WTC11 (cell line): ENCODE data around the gene ZNF526. TPM values are rescaled to one million over a fixed set of nuclear protein-coding genes. Genes with fewer than 3 reads are reported as not detected.

Experiments used
- ATAC-seq: fragments of 200-7000 bp; cut with Tn5 transposase; 2 replicates; pipeline ENCODE4 v1.10.0; 2021; ENCODE audit warnings: mild to moderate bottlenecking, moderate library complexity
- Bru-seq: library from RNA; stranded (reverse); fragments of 400-500 nt; gene quantifications from one replicate; lab custom pipeline; 2021; lab: Mats Ljungman, UMichigan
- CTCF ChIA-PET: fragments of 300-600 bp; sonication (Branson Sonifier 250); formaldehyde crosslinking; loops from one replicate; lab custom pipeline; 2021; ENCODE audit warnings: antibody characterized with exemption; lab: Charles Lee
- POLR2A ChIA-PET: fragments of 350-600 bp; sonication (Branson Sonifier 250); formaldehyde crosslinking; loops from one replicate; lab custom pipeline; 2021; ENCODE audit warnings: antibody characterized with exemption; lab: Charles Lee
- DNase-seq: peaks from one replicate; pipeline ENCODE4 v3.0.0; 2021; ENCODE audit warnings: low spot score
- H3K27ac Mint-ChIP-seq: 2 replicates; pipeline ENCODE4 v1.8.0; 2021; ENCODE audit warnings: mixed read lengths
- H3K27me3 Mint-ChIP-seq: 2 replicates; pipeline ENCODE4 v1.8.0; 2021; ENCODE audit warnings: low read depth, mild to moderate bottlenecking, moderate library complexity, mixed read lengths
- H3K36me3 Mint-ChIP-seq: 2 replicates; pipeline ENCODE4 v1.8.0; 2021; ENCODE audit warnings: mixed read lengths
- H3K4me1 Mint-ChIP-seq: 2 replicates; pipeline ENCODE4 v1.8.0; 2022; ENCODE audit warnings: mixed read lengths
- H3K4me3 Mint-ChIP-seq: 2 replicates; pipeline ENCODE4 v1.8.0; 2021; ENCODE audit warnings: mild to moderate bottlenecking, moderate library complexity, mixed read lengths
- H3K9me3 Mint-ChIP-seq: 2 replicates; pipeline ENCODE4 v1.8.0; 2021; ENCODE audit warnings: mixed read lengths
- CBFB ChIP-seq: sonication (generic); formaldehyde crosslinking; IDR thresholded peaks from 2 replicates; pipeline ENCODE4 v1.8.1; 2022; ENCODE audit warnings: mild to moderate bottlenecking, low read depth, missing genetic modification reagents
- CREB1 ChIP-seq: sonication (generic); formaldehyde crosslinking; IDR thresholded peaks from 2 replicates; pipeline ENCODE4 v1.8.0; 2023; ENCODE audit warnings: mild to moderate bottlenecking, missing genetic modification reagents
- ESRRA ChIP-seq: sonication (generic); formaldehyde crosslinking; IDR thresholded peaks from 2 replicates; pipeline ENCODE4 v1.8.1; 2022; ENCODE audit warnings: mild to moderate bottlenecking, missing genetic modification reagents, borderline replicate concordance
- FOXP1 ChIP-seq: sonication (generic); formaldehyde crosslinking; IDR thresholded peaks from 2 replicates; pipeline ENCODE4 v1.8.0; 2022; ENCODE audit warnings: missing genetic modification reagents, mild to moderate bottlenecking, moderate library complexity, borderline replicate concordance
- JAZF1 ChIP-seq: fragments of 250-450 bp; sonication (Bioruptor Pico); IDR thresholded peaks from 2 replicates; pipeline ENCODE4 v1.9.0; 2021; ENCODE audit warnings: moderate library complexity, mild to moderate bottlenecking, inconsistent platforms
- MXD4 ChIP-seq: fragments of 250-450 bp; sonication (Bioruptor Pico); IDR thresholded peaks from 2 replicates; pipeline ENCODE4 v1.8.0; 2021; ENCODE audit warnings: mild to moderate bottlenecking, moderate library complexity, borderline replicate concordance
- MYBL2 ChIP-seq: sonication (generic); formaldehyde crosslinking; IDR thresholded peaks from 2 replicates; pipeline ENCODE4 v1.8.1; 2023; ENCODE audit warnings: mild to moderate bottlenecking, moderate library complexity, missing genetic modification reagents
- NFATC4 ChIP-seq: fragments of 250-450 bp; sonication (Bioruptor Pico); IDR thresholded peaks from 2 replicates; pipeline ENCODE4 v1.9.0; 2021; ENCODE audit warnings: mild to moderate bottlenecking
- NFE2L1 ChIP-seq: sonication (generic); formaldehyde crosslinking; IDR thresholded peaks from 2 replicates; pipeline ENCODE4 v1.8.1; 2023; ENCODE audit warnings: missing genetic modification reagents
- NR1H2 ChIP-seq: sonication (generic); formaldehyde crosslinking; IDR thresholded peaks from 2 replicates; pipeline ENCODE4 v1.9.0; 2021; ENCODE audit warnings: mild to moderate bottlenecking, moderate library complexity, missing genetic modification reagents
- OVOL2 ChIP-seq: fragments of 250-450 bp; sonication (Bioruptor Pico); IDR thresholded peaks from 2 replicates; pipeline ENCODE4 v1.9.0; 2021; ENCODE audit warnings: mild to moderate bottlenecking, borderline replicate concordance
- PRRX2 ChIP-seq: fragments of 250-450 bp; sonication (Bioruptor Pico); IDR thresholded peaks from 2 replicates; pipeline ENCODE4 v1.8.0; 2021; ENCODE audit warnings: mild to moderate bottlenecking
- SP1 ChIP-seq: sonication (generic); formaldehyde crosslinking; conservative IDR thresholded peaks from 2 replicates; pipeline ENCODE4 v1.8.1; 2022; ENCODE audit warnings: missing genetic modification reagents
- ZNF138 ChIP-seq: sonication (generic); formaldehyde crosslinking; conservative IDR thresholded peaks from 2 replicates; pipeline ENCODE4 v1.8.1; 2022; ENCODE audit warnings: mild to moderate bottlenecking, moderate library complexity, missing genetic modification reagents
- ZNF219 ChIP-seq: sonication (generic); formaldehyde crosslinking; IDR thresholded peaks from 2 replicates; pipeline ENCODE4 v1.8.0; 2023; ENCODE audit warnings: missing genetic modification reagents, mild to moderate bottlenecking, borderline replicate concordance
- ZNF263 ChIP-seq: sonication (generic); formaldehyde crosslinking; IDR thresholded peaks from 2 replicates; pipeline ENCODE4 v1.8.1; 2022; ENCODE audit warnings: low read depth, mild to moderate bottlenecking, moderate library complexity, missing genetic modification reagents
- ZNF416 ChIP-seq: fragments of 250-450 bp; sonication (Bioruptor Pico); IDR thresholded peaks from 2 replicates; pipeline ENCODE4 v1.9.0; 2021; ENCODE audit warnings: mild to moderate bottlenecking, inconsistent platforms
- ZNF423 ChIP-seq: fragments of 250-450 bp; sonication (Bioruptor Pico); IDR thresholded peaks from 2 replicates; pipeline ENCODE4 v2.1.2; 2022; ENCODE audit warnings: mild to moderate bottlenecking, moderate library complexity
- long read RNA-seq, 3 experiments: library from RNA in 1 of 3; library from capped mRNA in 1 of 3; library from polyadenylated mRNA in 1 of 3; unstranded in 2 of 3; stranded (forward) in 1 of 3; transcript quantifications; one replicate each; pipeline ENCODE4 v2.0.0, GENCODE V29; 2021
- total RNA-seq: library from RNA; stranded (reverse); gene quantifications from 3 replicates; pipeline ENCODE4 v1.2.3, GENCODE V29; 2021
- TF ChIP-seq, protein P1 (sequence below): sonication (generic); formaldehyde crosslinking; IDR thresholded peaks from 2 replicates; pipeline ENCODE4 v1.8.0; 2022; ENCODE audit warnings: mild to moderate bottlenecking, missing genetic modification reagents
- TF ChIP-seq, protein P2 (sequence below): fragments of 250-450 bp; sonication (Bioruptor Pico); conservative IDR thresholded peaks from 2 replicates; pipeline ENCODE4 v1.9.0; 2021; ENCODE audit warnings: mild to moderate bottlenecking
- TF ChIP-seq, protein P3 (sequence below): sonication (generic); formaldehyde crosslinking; IDR thresholded peaks from 2 replicates; pipeline ENCODE4 v1.8.1; 2022; ENCODE audit warnings: missing genetic modification reagents, borderline replicate concordance
- TF ChIP-seq, protein P4 (sequence below): fragments of 250-450 bp; sonication (Bioruptor Pico); IDR thresholded peaks from 2 replicates; pipeline ENCODE4 v1.9.0; 2021; ENCODE audit warnings: mild to moderate bottlenecking
- TF ChIP-seq, protein P5 (sequence below): fragments of 200-600 bp; IDR thresholded peaks from 2 replicates; pipeline ENCODE4 v1.8.0; 2022; ENCODE audit warnings: antibody characterized with exemption
- TF ChIP-seq, protein P6 (sequence below): sonication (generic); formaldehyde crosslinking; conservative IDR thresholded peaks from 2 replicates; pipeline ENCODE4 v1.8.1; 2022; ENCODE audit warnings: mild to moderate bottlenecking, missing genetic modification reagents

Gene ZNF526, protein sequence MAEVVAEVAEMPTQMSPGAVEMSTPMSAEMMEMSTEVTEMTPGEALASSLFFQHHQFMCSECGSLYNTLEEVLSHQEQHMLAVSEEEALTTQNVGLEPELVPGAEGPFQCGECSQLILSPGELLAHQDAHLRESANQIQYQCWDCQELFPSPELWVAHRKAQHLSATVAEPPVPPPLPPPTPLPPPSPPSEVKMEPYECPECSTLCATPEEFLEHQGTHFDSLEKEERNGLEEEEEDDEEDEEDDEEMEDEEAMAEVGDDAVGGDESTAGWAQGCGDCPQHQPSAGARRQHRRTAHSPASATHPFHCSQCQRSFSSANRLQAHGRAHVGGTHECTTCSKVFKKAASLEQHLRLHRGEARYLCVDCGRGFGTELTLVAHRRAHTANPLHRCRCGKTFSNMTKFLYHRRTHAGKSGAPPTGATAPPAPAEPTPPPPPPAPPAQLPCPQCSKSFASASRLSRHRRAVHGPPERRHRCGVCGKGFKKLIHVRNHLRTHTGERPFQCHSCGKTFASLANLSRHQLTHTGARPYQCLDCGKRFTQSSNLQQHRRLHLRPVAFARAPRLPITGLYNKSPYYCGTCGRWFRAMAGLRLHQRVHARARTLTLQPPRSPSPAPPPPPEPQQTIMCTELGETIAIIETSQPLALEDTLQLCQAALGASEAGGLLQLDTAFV
- total RNA-seq, result 16.1 to 18.3 TPM (median 16.4 TPM) in 3 replicates
- percentile 76 among the genes with signal in this experiment for Bru-seq, nascent RNA
- long read RNA-seq, experiment 1, full-length matches to known transcripts, result 52 of 58 reads
- long read RNA-seq, experiment 1, partial matches to known transcripts, result 2 of 58 reads
- long read RNA-seq, experiment 1, other reads (novel, unspliced or antisense), result 4 of 58 reads
- long read RNA-seq, experiment 2, full-length matches to known transcripts, result 3 of 8 reads
- long read RNA-seq, experiment 2, partial matches to known transcripts, result 0 of 8 reads
- long read RNA-seq, experiment 2, other reads (novel, unspliced or antisense), result 5 of 8 reads
- long read RNA-seq, experiment 3, full-length matches to known transcripts, result 1 of 1 reads
- long read RNA-seq, experiment 3, partial matches to known transcripts, result 0 of 1 reads
- long read RNA-seq, experiment 3, other reads (novel, unspliced or antisense), result 0 of 1 reads

DNA sequence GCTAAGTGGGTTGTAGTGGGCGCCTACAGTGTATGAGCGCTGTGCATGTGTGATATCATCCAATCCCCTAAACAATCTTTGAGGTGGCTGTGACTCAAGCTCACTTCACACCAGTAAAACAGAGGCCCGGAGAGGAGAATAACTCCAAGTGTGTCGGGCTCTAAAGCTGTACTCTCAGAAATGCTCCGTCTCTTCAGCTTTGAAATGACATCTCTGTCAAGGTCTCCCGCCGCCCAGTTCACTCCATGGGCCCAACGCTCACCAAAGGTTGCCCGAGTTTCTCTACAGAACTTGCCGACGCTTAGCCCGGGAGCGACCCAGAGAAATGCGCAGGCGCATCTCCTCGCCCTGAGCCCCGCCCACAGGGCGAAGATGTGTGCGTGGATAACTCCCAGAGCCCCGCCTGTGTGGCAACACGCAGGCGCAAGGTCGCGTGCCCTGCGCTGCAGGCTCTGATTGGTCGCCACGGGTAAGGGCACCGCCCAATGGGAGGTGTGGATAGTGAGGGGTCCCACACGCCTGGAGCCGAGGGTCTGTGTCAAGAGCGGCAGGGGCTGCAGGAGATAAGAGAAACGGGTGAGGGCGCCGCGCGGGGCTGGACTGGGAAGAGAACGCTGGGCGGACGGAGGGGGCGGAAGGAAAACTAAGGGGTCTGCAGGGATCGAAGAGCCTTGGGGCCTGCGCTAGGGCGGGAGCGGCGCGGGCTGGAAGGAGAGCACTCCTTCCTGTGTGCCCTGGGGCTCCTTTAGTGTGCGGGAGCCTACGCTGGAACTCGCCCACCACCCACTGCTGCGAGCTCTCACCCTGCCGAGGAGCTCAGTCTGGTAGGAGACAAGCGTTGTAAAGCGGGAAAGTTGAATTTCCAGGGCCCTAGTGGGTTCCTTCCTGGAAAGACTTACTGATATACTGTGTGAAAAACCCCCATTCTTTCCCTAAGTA lies at the start of gene ZNF526:
ZNF526 (plus strand) TSS at position 501 of the 939 bp plus-strand sequence. CDS start 4,092 bp downstream, outside the sequence.
- Mint-ChIP-seq H3K9me3 (no peaks in the 10 kb centered on the region), H3K4me3 (peak within 1 kb of the TSS; percentile 97), H3K27ac (peak within 1 kb of the TSS; percentile 98), H3K27me3 (no peaks in the 10 kb centered on the region; the same call in 1 of the 2 replicates), H3K36me3 (peaks cover 26% of the 10 kb centered on the region), H3K4me1 (peaks cover 40% of the 10 kb centered on the region)
- DNase-seq (peak; percentile 99), ATAC-seq (peak; percentile 87)
- ChIA-PET CTCF (interaction anchor here (0.8 to 2.5 kb wide), 5 partner anchors 23 to 111 kb away, joined by 3 to 18 read pairs (median 6); partner anchors contain the start of genes GSK3A and POU2F2), POLR2A (interaction anchor here (1.0 to 1.2 kb wide), 2 partner anchors 23 to 85 kb away, joined by 3 read pairs; no protein-coding TSS in a partner anchor)
- TF ChIP-seq FOXP1, result no peak
- no peak for TF ChIP-seq ZNF138 (CRISPR knock-in tag)
- no peak for TF ChIP-seq OVOL2 (CRISPR knock-in tag)
- no peak for TF ChIP-seq PRRX2 (CRISPR knock-in tag)
- TF ChIP-seq, protein P1, sequence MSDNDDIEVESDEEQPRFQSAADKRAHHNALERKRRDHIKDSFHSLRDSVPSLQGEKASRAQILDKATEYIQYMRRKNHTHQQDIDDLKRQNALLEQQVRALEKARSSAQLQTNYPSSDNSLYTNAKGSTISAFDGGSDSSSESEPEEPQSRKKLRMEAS (CRISPR knock-in tag), result peak; percentile 88
- TF ChIP-seq SP1 (CRISPR knock-in tag), result peak; percentile 94
- TF ChIP-seq, protein P2, sequence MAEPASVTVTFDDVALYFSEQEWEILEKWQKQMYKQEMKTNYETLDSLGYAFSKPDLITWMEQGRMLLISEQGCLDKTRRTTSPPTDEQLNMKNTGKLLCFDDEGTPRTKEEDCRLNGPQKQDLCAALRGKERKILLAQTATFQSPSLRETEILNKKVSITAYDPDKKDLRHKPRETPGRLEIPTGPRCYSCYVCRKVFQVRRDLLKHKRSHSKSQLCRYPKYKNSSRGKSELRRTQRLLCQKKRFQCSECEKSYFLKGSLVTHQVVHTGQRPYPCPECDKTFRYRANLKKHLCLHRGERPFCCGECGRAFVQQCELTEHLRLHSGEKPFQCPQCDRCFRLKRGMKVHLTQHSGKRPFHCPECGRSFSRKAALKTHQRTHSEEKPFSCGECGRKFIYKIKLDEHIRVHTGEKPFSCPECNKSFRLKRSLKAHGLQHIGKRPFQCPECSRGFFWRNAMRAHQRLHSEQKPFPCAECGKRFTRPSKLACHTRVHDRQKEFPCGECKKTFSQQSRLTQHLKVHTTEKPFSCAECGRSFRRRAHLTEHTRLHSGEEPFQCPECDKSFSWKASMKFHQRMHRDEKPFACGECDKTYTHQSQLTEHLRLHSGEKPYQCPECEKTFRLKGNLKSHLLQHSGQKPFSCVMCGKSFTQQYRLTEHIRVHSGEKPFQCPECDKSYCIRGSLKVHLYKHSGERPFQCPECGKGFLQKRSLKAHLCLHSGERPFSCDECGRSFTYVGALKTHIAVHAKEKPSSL (CRISPR knock-in tag), result no peak
- no peak for TF ChIP-seq MXD4 (CRISPR knock-in tag)
- TF ChIP-seq, protein P3, sequence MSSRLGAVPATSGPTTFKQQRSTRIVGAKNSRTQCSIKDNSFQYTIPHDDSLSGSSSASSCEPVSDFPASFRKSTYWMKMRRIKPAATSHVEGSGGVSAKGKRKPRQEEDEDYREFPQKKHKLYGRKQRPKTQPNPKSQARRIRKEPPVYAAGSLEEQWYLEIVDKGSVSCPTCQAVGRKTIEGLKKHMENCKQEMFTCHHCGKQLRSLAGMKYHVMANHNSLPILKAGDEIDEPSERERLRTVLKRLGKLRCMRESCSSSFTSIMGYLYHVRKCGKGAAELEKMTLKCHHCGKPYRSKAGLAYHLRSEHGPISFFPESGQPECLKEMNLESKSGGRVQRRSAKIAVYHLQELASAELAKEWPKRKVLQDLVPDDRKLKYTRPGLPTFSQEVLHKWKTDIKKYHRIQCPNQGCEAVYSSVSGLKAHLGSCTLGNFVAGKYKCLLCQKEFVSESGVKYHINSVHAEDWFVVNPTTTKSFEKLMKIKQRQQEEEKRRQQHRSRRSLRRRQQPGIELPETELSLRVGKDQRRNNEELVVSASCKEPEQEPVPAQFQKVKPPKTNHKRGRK (CRISPR knock-in tag), result no peak
- no peak for TF ChIP-seq JAZF1 (CRISPR knock-in tag)
- TF ChIP-seq ZNF219 (CRISPR knock-in tag), result no peak
- TF ChIP-seq, protein P4, sequence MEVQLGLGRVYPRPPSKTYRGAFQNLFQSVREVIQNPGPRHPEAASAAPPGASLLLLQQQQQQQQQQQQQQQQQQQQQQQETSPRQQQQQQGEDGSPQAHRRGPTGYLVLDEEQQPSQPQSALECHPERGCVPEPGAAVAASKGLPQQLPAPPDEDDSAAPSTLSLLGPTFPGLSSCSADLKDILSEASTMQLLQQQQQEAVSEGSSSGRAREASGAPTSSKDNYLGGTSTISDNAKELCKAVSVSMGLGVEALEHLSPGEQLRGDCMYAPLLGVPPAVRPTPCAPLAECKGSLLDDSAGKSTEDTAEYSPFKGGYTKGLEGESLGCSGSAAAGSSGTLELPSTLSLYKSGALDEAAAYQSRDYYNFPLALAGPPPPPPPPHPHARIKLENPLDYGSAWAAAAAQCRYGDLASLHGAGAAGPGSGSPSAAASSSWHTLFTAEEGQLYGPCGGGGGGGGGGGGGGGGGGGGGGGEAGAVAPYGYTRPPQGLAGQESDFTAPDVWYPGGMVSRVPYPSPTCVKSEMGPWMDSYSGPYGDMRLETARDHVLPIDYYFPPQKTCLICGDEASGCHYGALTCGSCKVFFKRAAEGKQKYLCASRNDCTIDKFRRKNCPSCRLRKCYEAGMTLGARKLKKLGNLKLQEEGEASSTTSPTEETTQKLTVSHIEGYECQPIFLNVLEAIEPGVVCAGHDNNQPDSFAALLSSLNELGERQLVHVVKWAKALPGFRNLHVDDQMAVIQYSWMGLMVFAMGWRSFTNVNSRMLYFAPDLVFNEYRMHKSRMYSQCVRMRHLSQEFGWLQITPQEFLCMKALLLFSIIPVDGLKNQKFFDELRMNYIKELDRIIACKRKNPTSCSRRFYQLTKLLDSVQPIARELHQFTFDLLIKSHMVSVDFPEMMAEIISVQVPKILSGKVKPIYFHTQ (CRISPR knock-in tag), result no peak
- TF ChIP-seq NFATC4 (CRISPR knock-in tag), result no peak
- 0 out of 2 replicates have a peak, but pooled peaks have one; percentile 45 for TF ChIP-seq NFE2L1 (CRISPR knock-in tag)
- TF ChIP-seq ZNF423 (CRISPR knock-in tag), result no peak
- TF ChIP-seq, protein P5, sequence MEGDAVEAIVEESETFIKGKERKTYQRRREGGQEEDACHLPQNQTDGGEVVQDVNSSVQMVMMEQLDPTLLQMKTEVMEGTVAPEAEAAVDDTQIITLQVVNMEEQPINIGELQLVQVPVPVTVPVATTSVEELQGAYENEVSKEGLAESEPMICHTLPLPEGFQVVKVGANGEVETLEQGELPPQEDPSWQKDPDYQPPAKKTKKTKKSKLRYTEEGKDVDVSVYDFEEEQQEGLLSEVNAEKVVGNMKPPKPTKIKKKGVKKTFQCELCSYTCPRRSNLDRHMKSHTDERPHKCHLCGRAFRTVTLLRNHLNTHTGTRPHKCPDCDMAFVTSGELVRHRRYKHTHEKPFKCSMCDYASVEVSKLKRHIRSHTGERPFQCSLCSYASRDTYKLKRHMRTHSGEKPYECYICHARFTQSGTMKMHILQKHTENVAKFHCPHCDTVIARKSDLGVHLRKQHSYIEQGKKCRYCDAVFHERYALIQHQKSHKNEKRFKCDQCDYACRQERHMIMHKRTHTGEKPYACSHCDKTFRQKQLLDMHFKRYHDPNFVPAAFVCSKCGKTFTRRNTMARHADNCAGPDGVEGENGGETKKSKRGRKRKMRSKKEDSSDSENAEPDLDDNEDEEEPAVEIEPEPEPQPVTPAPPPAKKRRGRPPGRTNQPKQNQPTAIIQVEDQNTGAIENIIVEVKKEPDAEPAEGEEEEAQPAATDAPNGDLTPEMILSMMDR, result no peak
- no peak for TF ChIP-seq CBFB
- TF ChIP-seq ZNF416, result no peak
- TF ChIP-seq ESRRA (CRISPR knock-in tag), result no peak
- no peak for TF ChIP-seq NR1H2 (CRISPR knock-in tag)
- TF ChIP-seq ZNF263 (CRISPR knock-in tag), result no peak
- TF ChIP-seq, protein P6, sequence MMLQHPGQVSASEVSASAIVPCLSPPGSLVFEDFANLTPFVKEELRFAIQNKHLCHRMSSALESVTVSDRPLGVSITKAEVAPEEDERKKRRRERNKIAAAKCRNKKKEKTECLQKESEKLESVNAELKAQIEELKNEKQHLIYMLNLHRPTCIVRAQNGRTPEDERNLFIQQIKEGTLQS, result no peak
- TF ChIP-seq MYBL2 (CRISPR knock-in tag), result no peak
- TF ChIP-seq CREB1 (CRISPR knock-in tag), result no peak
